Measurements from ENCODE around the gene TMEM121.

TMEM121 gene

DNA sequence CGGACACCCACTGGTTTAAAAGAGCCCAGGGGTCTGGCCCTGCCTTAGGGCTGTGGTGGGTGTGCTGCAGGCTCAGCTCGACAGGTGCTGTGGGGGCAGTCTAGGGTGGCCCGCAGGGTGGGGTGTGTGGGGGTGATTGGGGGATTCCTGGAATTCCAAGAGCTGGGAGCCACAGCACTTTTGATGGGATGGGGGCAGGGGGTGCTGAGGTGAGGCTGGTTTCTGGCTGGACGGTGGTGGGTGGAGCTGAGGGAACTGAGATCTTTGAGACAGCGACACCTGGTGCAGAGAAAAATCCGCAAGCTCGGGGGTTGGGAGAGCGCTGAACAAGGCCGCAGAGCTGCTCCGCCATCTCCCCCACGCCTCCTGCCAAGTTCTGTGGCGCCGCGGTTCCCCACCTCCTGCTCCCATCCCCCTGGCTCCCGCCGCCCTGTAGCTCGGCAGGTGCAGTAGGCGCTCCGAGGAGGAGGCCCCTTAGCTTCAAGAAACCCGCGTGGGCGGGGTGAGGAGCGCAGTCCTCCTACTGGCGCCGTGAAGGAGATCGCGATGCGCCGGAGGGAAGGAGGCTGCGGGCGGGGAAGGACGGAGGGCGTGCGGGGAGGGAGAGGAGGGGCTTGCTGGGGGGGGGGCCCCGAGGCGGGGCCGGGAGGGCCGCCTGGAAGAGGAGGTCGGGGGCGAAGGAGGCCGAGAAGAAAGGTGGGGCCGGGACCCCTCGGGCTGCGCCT lies 36.7 kb upstream of the TMEM121 start:
- TF ChIP-seq, protein P1, sequence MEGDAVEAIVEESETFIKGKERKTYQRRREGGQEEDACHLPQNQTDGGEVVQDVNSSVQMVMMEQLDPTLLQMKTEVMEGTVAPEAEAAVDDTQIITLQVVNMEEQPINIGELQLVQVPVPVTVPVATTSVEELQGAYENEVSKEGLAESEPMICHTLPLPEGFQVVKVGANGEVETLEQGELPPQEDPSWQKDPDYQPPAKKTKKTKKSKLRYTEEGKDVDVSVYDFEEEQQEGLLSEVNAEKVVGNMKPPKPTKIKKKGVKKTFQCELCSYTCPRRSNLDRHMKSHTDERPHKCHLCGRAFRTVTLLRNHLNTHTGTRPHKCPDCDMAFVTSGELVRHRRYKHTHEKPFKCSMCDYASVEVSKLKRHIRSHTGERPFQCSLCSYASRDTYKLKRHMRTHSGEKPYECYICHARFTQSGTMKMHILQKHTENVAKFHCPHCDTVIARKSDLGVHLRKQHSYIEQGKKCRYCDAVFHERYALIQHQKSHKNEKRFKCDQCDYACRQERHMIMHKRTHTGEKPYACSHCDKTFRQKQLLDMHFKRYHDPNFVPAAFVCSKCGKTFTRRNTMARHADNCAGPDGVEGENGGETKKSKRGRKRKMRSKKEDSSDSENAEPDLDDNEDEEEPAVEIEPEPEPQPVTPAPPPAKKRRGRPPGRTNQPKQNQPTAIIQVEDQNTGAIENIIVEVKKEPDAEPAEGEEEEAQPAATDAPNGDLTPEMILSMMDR (conservative IDR thresholded peaks at IDR 0.05) = peak; percentile 71
- H3K27ac ChIP-seq = peak overlapping the region; percentile 89

DNA sequence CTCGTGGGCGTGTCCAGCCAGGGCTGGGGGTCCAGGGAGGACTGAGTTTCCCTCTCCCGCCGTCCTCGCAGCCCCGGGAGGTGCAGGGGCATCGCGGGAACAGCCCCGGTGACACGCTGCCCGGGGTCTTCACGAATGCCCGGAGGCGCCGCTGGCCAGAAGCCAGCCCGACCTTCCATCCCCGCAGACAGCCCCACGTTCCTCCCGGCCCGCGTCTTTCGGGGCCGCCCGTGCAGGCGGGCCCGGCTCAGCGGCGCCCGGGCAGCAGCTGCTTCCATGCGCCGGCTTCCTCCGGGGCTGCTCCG lies 36.2 kb upstream of the TMEM121 start:
- TF ChIP-seq, protein P1 (conservative IDR thresholded peaks at IDR 0.05) = no peak
- H3K27ac ChIP-seq = peak overlapping the region; percentile 89

DNA sequence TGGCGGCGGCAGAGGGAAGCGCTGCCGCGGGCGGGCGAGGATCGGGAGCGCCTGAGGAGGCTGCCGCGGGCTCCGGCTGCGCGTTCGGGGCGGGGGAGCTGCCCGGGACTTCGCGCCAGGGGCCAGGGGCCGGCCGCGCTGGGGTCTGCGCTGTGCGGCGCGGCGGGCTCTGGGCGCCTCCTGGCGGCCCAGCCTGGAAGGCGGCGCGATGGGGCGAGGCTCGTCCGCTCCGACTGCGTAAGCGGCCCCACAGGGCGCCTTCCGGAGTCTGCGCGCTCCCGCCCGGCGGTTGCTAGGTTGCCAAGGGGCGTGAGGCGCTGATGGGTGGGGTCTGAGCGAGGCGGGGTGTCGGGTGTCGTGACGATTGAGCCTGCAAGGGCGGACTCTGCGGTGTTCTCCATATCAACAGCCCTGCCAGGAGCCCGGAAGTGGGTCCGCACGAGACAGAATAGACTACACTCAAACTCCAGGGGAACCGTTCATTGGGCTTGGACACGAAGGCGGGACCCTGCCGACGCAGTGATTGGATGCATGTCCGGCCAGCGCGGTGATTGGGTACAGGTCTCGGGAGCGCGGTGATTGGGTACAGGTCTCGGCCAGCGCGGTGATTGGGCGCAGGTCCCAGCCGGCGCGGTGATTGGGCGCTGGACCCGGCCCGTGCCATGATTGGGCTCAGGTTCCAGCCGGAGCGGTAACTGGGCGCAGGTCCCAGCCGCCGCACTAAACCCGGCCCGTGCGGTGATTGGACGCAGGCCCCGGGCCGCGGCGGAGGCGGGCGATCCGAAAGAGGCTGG lies 35.6 kb upstream of the TMEM121 start, which contains the start of gene TEDC1:
Gene TEDC1 (plus strand): TSS at position 675 of the 794 bp plus-strand sequence. CDS start 130 bp downstream, outside the sequence.
- H3K27ac ChIP-seq = peak within 1 kb of the TSS; percentile 89
- TF ChIP-seq, protein P1 (conservative IDR thresholded peaks at IDR 0.05) = peak; percentile 94

DNA sequence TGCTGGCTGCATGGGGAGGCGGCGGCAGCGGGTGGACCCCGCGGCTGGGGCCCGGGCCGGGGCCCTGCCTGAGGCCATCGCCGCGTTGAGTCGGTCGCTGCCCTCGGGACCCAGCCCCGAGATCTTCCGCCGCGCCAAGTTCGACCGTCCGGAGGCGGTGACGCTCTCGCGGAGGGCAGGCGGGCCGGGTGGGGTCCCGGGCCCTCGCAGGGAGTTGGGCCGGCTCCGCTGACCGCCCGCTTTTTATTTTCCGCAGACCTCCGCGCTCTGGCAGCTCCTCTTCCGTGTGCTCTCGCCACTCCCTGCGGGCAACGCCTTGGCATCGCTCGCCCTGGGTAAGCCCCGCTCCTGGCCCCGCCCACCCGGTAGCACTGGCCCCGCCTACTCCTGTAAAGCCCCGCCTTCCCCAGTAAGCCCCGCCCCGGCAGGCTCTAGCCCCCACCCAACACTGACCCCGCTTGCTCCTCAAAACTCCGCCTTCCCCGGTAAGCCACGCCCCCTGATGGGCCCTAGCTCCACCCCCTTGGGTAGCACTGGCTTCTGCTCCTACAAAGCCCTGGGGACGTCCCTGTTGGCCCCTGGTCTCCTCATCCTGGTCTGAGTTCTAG lies 34.9 kb upstream of the TMEM121 start:
- H3K27ac ChIP-seq = peak overlapping the region; percentile 89
- TF ChIP-seq, protein P1 (conservative IDR thresholded peaks at IDR 0.05) = no peak

DNA sequence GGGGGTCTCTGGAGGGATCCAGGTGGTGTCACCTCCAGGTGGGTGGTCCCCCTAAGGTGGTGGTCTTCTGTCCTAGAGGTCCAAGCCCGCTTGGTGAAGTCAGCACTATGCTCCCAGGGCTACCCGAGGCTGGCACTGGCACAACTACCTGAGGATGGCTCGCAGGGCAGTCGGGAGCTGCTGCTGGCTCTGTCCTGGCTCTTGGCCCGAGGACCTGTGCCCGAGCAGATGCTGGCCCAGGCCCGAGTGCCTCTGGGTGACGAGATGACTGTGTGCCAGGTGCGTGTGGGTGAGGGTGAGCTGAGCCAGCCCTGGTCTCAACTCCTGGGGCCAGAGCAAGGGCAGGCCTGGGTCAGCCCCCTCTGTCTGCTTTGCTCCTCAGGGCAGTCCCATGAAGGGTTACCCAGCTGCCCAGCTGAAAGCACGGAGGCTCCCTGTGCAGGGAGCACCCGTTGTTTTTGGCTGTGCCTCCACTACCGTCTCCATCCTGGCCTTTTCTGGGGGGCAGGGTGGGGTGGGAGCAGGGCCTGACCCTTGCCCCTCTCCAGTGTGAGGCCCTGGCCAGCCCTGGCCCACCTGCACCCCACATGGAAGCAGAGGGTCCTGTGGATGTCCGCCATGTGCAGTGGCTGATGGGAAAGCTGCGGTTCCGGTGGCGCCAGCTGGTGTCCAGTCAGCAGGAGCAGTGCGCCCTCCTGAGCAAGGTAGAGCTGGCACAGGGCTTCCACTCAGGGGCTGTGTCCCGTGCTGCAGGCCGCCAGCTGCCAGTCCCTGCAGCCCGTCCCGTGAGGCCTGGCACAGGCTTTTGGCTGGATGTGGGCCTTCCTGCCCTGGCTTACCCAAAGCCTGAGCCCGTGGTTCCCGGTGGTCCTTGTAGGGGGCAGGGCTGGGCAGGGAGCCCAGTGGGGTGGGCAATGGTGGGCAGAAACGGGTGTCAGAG lies 34.1 kb upstream of the TMEM121 start:
- H3K27ac ChIP-seq = peak overlapping the region; percentile 89
- TF ChIP-seq, protein P1 (conservative IDR thresholded peaks at IDR 0.05) = no peak

DNA sequence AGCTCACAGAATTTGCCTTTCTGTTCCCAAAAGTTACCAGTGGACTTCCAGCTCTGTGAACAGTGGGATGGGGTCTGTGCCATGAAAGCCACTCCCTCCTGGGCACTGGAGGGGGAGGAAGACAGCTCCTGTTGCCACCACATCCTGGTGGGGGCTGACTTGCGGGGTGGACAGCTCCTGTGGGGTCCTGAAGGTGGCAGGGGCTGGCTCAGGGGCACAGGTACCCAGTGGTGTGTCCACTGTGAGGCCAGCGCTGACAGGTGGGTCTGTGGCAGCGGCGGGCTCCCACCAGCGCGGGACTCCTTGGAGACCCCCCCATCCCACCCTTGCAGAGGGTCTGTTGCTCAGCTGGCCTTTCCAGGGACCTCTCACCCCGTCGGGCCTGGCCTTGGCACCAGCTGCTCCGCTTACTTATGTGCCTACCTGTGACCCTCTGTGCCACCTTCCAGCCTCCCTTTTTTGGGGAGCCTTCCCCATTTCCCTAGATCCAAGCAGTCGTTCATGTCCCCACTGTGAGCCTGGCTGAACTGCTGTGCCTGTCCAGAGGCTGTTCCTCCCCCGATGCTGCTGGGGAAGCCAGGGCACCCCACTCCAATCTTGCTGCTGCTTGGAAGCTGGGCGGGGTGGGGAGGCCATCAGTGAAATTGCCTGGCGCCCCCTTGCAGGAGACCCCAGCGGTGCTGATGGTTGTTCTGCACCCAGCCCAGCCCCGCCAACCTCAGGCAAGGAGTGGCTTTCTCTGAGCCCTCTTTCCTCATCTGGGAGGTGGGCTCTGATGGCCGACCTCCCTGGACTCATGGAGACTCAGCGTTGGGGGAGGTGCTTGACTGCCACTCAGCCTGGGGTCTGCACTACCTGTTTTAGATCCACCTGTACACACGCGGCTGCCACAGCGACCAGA lies 33.2 kb upstream of the TMEM121 start:
- H3K27ac ChIP-seq = no peak overlapping the region
- TF ChIP-seq, protein P1 (conservative IDR thresholded peaks at IDR 0.05) = no peak

Measured in VCaP (cell line).